IgD-negative memory B cell (primary cell): ENCODE measurements around the gene FOXN3. TPM values are rescaled to one million over a fixed set of nuclear protein-coding genes. Genes with fewer than 3 reads are reported as not detected.

Experiments
- H3K27ac Mint-ChIP-seq, 3 donors: one replicate each; pipeline ENCODE4 v1.8.0; 2020 to 2022; ENCODE audit warnings: mild to moderate bottlenecking in 3 of 3, mixed read lengths in 3 of 3, moderate library complexity in 1 of 3
- H3K27me3 Mint-ChIP-seq: one replicate; pipeline ENCODE4 v1.8.0; 2021; ENCODE audit warnings: mixed read lengths
- H3K36me3 Mint-ChIP-seq: one replicate; pipeline ENCODE4 v1.8.0; 2020; ENCODE audit warnings: mild to moderate bottlenecking, mixed read lengths
- H3K4me1 Mint-ChIP-seq, 3 donors: one replicate each; pipeline ENCODE4 v1.8.0; 2020 to 2022; ENCODE audit warnings: mixed read lengths in 3 of 3, mild to moderate bottlenecking in 1 of 3
- H3K4me3 Mint-ChIP-seq, 4 donors: one replicate each; pipeline ENCODE4 v1.8.0; 2020 to 2022; ENCODE audit warnings: mild to moderate bottlenecking in 4 of 4, mixed read lengths in 4 of 4, moderate library complexity in 3 of 4
- H3K9me3 Mint-ChIP-seq, 3 donors: one replicate each; pipeline ENCODE4 v1.8.0; 2020 to 2021; ENCODE audit warnings: mixed read lengths in 3 of 3, mild to moderate bottlenecking in 1 of 3
- polyA plus RNA-seq: library from polyadenylated mRNA; unstranded; fragments of 300-500 nt; fragmentation: Illumina TruSeq; gene quantifications from one replicate; pipeline ENCODE4 v1.2.3, GENCODE V29; 2021

FOXN3 gene
- polyA plus RNA-seq, 1 donor from 2014 or later: 62.5 TPM

DNA sequence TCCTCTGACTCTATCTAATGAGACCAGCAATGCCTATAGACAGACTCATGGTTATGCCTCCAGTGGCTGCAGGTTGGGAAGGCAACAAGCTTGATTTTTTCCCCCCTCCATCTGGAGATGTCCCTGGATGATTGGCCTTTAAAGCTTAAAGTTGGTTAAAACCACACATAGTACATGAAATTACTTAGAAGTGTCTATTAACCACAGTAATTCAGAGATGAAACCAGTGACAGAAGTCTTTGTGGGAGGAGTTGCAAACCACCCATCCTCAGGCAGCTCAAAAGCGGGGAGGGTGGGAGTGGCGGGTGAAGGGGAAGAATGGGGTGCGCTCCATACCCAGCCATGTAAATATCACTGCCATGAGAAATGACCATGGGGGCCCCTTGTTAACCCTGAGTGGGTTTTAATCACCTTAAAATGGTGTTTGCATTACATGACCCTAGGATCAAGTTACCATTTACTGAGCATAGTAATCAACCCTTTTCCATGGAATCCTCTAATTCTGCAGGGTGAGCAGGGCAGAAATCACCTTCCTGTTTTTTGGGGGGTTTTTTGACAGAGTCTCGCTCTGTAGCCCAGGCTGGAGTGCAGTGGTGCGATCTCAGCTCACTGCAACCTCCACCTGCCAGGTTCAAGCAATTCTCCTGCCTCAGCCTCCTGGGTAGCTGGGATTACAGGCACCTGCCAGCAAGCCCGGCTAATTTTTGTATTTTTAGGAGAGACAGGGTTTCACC, 133.5 kb downstream of the FOXN3 start:
- H3K4me1 Mint-ChIP-seq: peaks cover 5 to 16% (median 7%) of the 10 kb centered on the region in 3 donors
- H3K4me3 Mint-ChIP-seq: no peak overlapping the region
- no peaks in the 10 kb centered on the region for H3K27me3 Mint-ChIP-seq
- H3K36me3 Mint-ChIP-seq: peaks cover 7% of the 10 kb centered on the region
- H3K27ac Mint-ChIP-seq: no peak overlapping the region
- H3K9me3 Mint-ChIP-seq: no peaks in the 10 kb centered on the region

- Mint-ChIP-seq H3K9me3 (no peaks in the 10 kb centered on the region), H3K4me1 (peaks cover 4 to 16% (median 11%) of the 10 kb centered on the region in 3 donors), H3K27me3 (no peaks in the 10 kb centered on the region), H3K36me3 (peaks cover 8% of the 10 kb centered on the region), H3K27ac (peak overlapping the region in 2 of 3 donors; percentile 34 to 73), H3K4me3 (no peak overlapping the region)
Measured at GRCh38 chr14:89282191-89282590, 134.8 kb downstream of the FOXN3 start.

- Mint-ChIP-seq H3K9me3 (no peaks in the 10 kb centered on the region), H3K36me3 (peaks cover 9% of the 10 kb centered on the region), H3K27ac (peak overlapping the region in 1 of 3 donors; percentile 10), H3K4me3 (no peak overlapping the region), H3K4me1 (peaks cover 12 to 24% (median 20%) of the 10 kb centered on the region in 3 donors), H3K27me3 (no peaks in the 10 kb centered on the region)
Measured at GRCh38 chr14:89280600-89280999, 136.4 kb downstream of the FOXN3 start.

DNA sequence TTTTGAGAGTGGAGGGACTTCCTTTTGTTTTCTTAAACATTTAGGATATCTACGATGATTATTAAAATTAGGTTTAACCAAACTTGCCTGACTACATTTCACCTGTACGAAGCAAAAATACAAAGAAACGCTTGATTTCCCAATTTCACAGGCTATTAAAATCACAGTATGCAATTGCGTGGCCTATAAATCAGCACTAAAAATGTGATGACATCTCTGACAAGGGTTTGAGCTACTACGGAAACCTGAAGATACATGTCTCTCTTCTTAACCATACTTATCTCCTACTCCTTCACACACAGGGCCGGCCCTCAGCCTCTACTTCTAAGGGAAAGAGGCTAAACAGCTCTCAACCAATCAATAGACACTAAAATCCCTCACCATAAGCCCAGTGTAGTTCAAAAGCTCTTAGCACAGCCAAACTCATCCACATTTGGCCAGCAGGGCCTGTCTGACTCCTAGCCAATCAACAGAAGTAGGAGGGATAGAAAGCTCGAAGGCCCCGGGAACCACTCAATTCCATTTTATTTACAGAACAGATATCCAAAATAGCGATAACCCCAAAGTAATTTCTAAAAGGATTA, 137.3 kb downstream of the FOXN3 start:
- Mint-ChIP-seq H3K9me3 (no peaks in the 10 kb centered on the region), H3K27me3 (no peaks in the 10 kb centered on the region), H3K36me3 (peaks cover 13% of the 10 kb centered on the region), H3K4me3 (no peak overlapping the region), H3K4me1 (peaks cover 11 to 24% (median 24%) of the 10 kb centered on the region in 3 donors), H3K27ac (peak overlapping the region in 1 of 3 donors; percentile 23)

DNA sequence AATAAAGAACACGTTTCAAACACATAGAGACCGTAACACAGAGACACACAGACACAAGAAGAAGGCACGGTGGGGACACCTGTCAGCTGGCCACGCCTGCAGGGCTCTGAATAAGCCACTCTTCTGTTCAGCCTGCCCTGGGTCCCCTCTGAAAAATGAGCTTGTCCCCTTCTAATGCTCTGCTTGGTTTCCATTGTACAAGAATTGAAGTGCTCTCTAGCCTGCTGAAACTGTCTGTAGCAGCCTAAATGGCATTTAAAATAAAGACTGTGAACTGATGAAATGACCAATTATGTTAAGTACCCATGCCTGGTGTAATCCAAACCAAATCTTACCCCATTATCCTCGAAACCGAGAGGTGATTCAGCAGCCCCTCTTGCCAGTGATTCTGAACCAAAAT, 139.8 kb downstream of the FOXN3 start:
- peaks cover 12% of the 10 kb centered on the region for H3K36me3 Mint-ChIP-seq
- H3K27me3 Mint-ChIP-seq: no peaks in the 10 kb centered on the region
- peaks cover 17 to 35% (median 30%) of the 10 kb centered on the region in 3 donors for H3K4me1 Mint-ChIP-seq
- H3K4me3 Mint-ChIP-seq: no peak overlapping the region
- peak overlapping the region in 2 of 3 donors; percentile 3 to 88 for H3K27ac Mint-ChIP-seq
- H3K9me3 Mint-ChIP-seq: no peaks in the 10 kb centered on the region

- H3K27ac Mint-ChIP-seq: peak overlapping the region in 2 of 3 donors; percentile 3 to 88
- H3K27me3 Mint-ChIP-seq: no peaks in the 10 kb centered on the region
- no peaks in the 10 kb centered on the region for H3K9me3 Mint-ChIP-seq
- H3K4me3 Mint-ChIP-seq: no peak overlapping the region
- H3K36me3 Mint-ChIP-seq: peaks cover 11% of the 10 kb centered on the region
- peaks cover 18 to 35% (median 28%) of the 10 kb centered on the region in 3 donors for H3K4me1 Mint-ChIP-seq
Measured at GRCh38 chr14:89276424-89276975, 140.5 kb downstream of the FOXN3 start.

GRCh38 chr14:89270439-89271227, 146.4 kb downstream of the FOXN3 start:
- H3K4me3 Mint-ChIP-seq: peak overlapping the region in 3 of 4 donors; percentile 3 to 62 (median 26)
- H3K36me3 Mint-ChIP-seq: peaks cover 13% of the 10 kb centered on the region
- H3K27ac Mint-ChIP-seq: peak overlapping the region; percentile 0 to 82 (median 70)
- peaks cover 35 to 59% (median 56%) of the 10 kb centered on the region in 3 donors for H3K4me1 Mint-ChIP-seq
- no peaks in the 10 kb centered on the region for H3K9me3 Mint-ChIP-seq
- no peaks in the 10 kb centered on the region for H3K27me3 Mint-ChIP-seq

GRCh38 chr14:89269404-89269803, 147.6 kb downstream of the FOXN3 start:
- peak overlapping the region in 1 of 4 donors; percentile 31 for H3K4me3 Mint-ChIP-seq
- H3K9me3 Mint-ChIP-seq: no peaks in the 10 kb centered on the region
- peaks cover 38 to 63% (median 59%) of the 10 kb centered on the region in 3 donors for H3K4me1 Mint-ChIP-seq
- H3K36me3 Mint-ChIP-seq: peaks cover 7% of the 10 kb centered on the region
- H3K27ac Mint-ChIP-seq: peak overlapping the region in 2 of 3 donors; percentile 37 to 68
- H3K27me3 Mint-ChIP-seq: no peaks in the 10 kb centered on the region

DNA sequence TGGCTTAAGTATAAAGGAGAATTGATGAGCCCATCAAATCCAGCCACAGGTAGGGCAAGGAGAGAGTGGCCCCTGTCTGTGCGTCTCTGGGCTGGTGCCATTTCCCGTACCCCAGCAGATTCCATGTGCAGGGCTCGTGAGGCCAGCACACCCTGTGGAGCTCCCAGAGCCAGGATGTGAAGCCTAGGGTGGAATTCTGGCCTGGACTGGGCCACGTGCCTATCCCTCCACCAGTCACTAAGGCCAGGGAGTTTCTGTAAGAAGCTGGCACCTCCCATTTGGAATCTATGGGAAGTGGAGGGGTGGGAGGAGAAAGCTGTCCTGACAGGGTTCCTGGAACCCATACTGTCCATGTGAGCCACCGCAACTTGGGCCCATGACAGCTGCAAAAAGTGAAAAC, 148.5 kb downstream of the FOXN3 start:
- H3K9me3 Mint-ChIP-seq: no peaks in the 10 kb centered on the region
- H3K27me3 Mint-ChIP-seq: no peaks in the 10 kb centered on the region
- H3K4me1 Mint-ChIP-seq: peaks cover 44 to 66% (median 60%) of the 10 kb centered on the region in 3 donors
- peak overlapping the region in 2 of 3 donors; percentile 42 to 72 for H3K27ac Mint-ChIP-seq
- peaks cover 7% of the 10 kb centered on the region for H3K36me3 Mint-ChIP-seq
- peak overlapping the region in 1 of 4 donors; percentile 53 for H3K4me3 Mint-ChIP-seq

- peaks cover 7% of the 10 kb centered on the region for H3K36me3 Mint-ChIP-seq
- H3K4me1 Mint-ChIP-seq: peaks cover 38 to 61% (median 53%) of the 10 kb centered on the region in 3 donors
- H3K27ac Mint-ChIP-seq: peak overlapping the region in 2 of 3 donors; percentile 3 to 72
- H3K4me3 Mint-ChIP-seq: no peak overlapping the region
- H3K9me3 Mint-ChIP-seq: no peaks in the 10 kb centered on the region
- no peaks in the 10 kb centered on the region for H3K27me3 Mint-ChIP-seq
Measured at GRCh38 chr14:89267656-89268055, 149.4 kb downstream of the FOXN3 start.

- Mint-ChIP-seq H3K4me3 (no peak overlapping the region), H3K9me3 (no peaks in the 10 kb centered on the region), H3K27me3 (no peaks in the 10 kb centered on the region), H3K36me3 (peaks cover 7% of the 10 kb centered on the region), H3K27ac (peak overlapping the region in 1 of 3 donors; percentile 11), H3K4me1 (peaks cover 38 to 61% (median 55%) of the 10 kb centered on the region in 3 donors)
Measured at GRCh38 chr14:89267163-89267562, 149.9 kb downstream of the FOXN3 start.

DNA sequence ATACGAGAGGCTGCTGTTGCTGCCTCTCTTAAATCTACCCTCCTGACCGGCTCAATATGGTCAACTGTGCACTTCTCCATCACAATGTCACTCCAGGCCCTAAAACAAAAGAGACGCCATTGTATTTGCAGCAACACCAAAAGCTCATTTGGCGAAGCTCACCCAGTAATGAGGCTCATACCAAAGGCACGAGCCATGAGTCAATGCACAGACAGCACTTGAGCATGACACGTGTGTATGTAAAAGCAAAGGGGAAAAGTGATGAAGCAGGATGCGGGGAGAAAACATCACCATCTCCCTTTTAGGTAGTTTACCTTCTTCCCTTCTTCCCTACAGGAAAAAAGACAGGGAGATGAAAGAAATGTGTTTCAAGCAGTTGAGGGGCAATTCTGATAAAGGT, 150.3 kb downstream of the FOXN3 start:
- Mint-ChIP-seq H3K27ac (peak overlapping the region in 1 of 3 donors; percentile 9), H3K4me1 (peaks cover 38 to 60% (median 56%) of the 10 kb centered on the region in 3 donors), H3K9me3 (no peaks in the 10 kb centered on the region), H3K4me3 (no peak overlapping the region), H3K27me3 (no peaks in the 10 kb centered on the region), H3K36me3 (peaks cover 7% of the 10 kb centered on the region)

GRCh38 chr14:89265234-89265633, 151.8 kb downstream of the FOXN3 start:
- H3K9me3 Mint-ChIP-seq: no peaks in the 10 kb centered on the region
- peaks cover 30 to 51% (median 46%) of the 10 kb centered on the region in 3 donors for H3K4me1 Mint-ChIP-seq
- no peaks in the 10 kb centered on the region for H3K27me3 Mint-ChIP-seq
- no peak overlapping the region for H3K27ac Mint-ChIP-seq
- peaks cover 7% of the 10 kb centered on the region for H3K36me3 Mint-ChIP-seq
- no peak overlapping the region for H3K4me3 Mint-ChIP-seq

DNA sequence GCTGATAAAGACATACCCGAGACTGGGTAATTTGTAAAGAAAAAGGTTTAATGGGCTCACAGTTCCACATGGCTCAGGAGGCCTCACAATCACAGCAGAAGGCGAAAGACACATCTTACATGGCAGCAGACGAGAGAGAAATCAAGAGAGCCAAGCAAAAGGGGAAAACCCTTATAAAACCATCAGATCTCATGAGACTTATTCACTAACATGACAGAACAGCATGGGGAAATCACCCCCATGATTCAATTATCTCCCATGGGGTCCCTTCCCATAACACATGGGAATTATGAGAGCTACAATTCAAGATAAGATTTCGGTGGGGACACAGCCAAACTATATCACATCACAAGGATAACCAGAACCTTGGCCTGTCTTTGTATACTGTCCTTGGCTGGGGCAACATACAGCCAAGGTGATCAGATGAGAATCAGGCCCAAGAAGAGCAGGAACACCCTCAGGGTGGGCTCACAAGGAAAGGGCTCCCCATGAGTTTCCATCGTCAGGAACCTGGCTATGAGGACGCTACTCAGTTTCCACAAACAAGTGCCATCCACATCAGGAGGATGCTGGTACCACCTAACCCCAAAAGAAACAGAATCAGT, 152.7 kb downstream of the FOXN3 start:
- Mint-ChIP-seq H3K36me3 (peaks cover 7% of the 10 kb centered on the region), H3K27ac (peak overlapping the region; percentile 5 to 68 (median 28)), H3K27me3 (no peaks in the 10 kb centered on the region), H3K4me1 (peaks cover 26 to 42% (median 39%) of the 10 kb centered on the region in 3 donors), H3K4me3 (peak overlapping the region in 2 of 4 donors; percentile 40 to 63), H3K9me3 (no peaks in the 10 kb centered on the region)
